B cell (primary cell): ENCODE measurements around the gene IER3. TPM values are rescaled to one million over a fixed set of nuclear protein-coding genes. Genes with fewer than 3 reads are reported as not detected.

ENCODE experiments used
- ATAC-seq: fragments of 200-7000 bp; cut with Tn5 transposase; one replicate; pipeline ENCODE4 v1.10.0; 2021; ENCODE audit warnings: low read depth, mild to moderate bottlenecking, moderate number of reproducible peaks, moderate library complexity
- CTCF ChIA-PET: fragments of 350-600 bp; sonication (Branson Sonifier 250); formaldehyde crosslinking; loops from one replicate; lab custom pipeline; 2021; ENCODE audit warnings: antibody characterized with exemption, inconsistent platforms; lab: Charles Lee
- POLR2A ChIA-PET: fragments of 350-600 bp; sonication (Branson Sonifier 250); formaldehyde crosslinking; loops from one replicate; lab custom pipeline; 2021; ENCODE audit warnings: antibody characterized with exemption; lab: Charles Lee
- DNase-seq: peaks from one replicate; pipeline ENCODE4 v3.0.0; 2013
- H2AFZ ChIP-seq: 2 replicates; pipeline ENCODE4 v1.6.1; 2012; ENCODE audit warnings: mild to moderate bottlenecking, low read depth, low read length; ENCODE audit not compliant: insufficient read depth, poor library complexity, severe bottlenecking
- H3K27ac ChIP-seq, 2 donors: 1 replicate in 1 of 2; 2 replicates in 1 of 2; pipeline ENCODE4 v1.5.1; 2012 to 2013; ENCODE audit warnings: low read length in 2 of 2, mild to moderate bottlenecking in 2 of 2, moderate library complexity in 1 of 2
- H3K27me3 ChIP-seq, 4 experiments: fragments of 200-600 bp in 1 of 4; sonication (generic) in 1 of 4; replicated peaks in 1 of 4; 1 replicate in 2 of 4; 2 replicates in 2 of 4; pipeline versions ENCODE4 v1.6.1 to v1.7.0; 2013 to 2016; ENCODE audit warnings: low read length in 3 of 4, mild to moderate bottlenecking in 2 of 4, mixed read lengths in 1 of 4, moderate library complexity in 1 of 4; ENCODE audit not compliant: insufficient read depth in 4 of 4, control insufficient read depth in 3 of 4; ENCODE audit errors: control extremely low read depth in 1 of 4
- H3K36me3 ChIP-seq, 2 experiments: replicated peaks in 1 of 2; 1 replicate in 1 of 2; 2 replicates in 1 of 2; pipeline versions ENCODE4 v1.6.1 to v1.7.1; 2013; ENCODE audit warnings: low read length in 1 of 2; ENCODE audit not compliant: insufficient read depth in 2 of 2, control insufficient read depth in 1 of 2; ENCODE audit errors: control extremely low read depth in 1 of 2, extremely low read depth in 1 of 2
- H3K4me1 ChIP-seq, 2 donors: fragments of 200-600 bp in 1 of 2; sonication (generic) in 1 of 2; 1 replicate in 1 of 2; 2 replicates in 1 of 2; pipeline versions ENCODE4 v1.5.1 to v1.6.1; 2013 to 2017; ENCODE audit warnings: low read length in 2 of 2; ENCODE audit not compliant: control insufficient read depth in 2 of 2, insufficient read depth in 2 of 2
- H3K4me2 ChIP-seq: replicated peaks from 2 replicates; pipeline ENCODE3; 2012; ENCODE audit warnings: mild to moderate bottlenecking, low read depth, low read length; ENCODE audit not compliant: poor library complexity, severe bottlenecking
- H3K4me3 ChIP-seq, 5 experiments: fragments of 200-600 bp in 1 of 5; sonication (generic) in 1 of 5; 1 replicate in 3 of 5; 2 replicates in 2 of 5; pipeline versions ENCODE4 v1.5.1 to v1.7.0; 2011 to 2016; ENCODE audit warnings: low read length in 4 of 5, mild to moderate bottlenecking in 4 of 5, low read depth in 2 of 5, control low read depth in 1 of 5, moderate library complexity in 1 of 5; ENCODE audit not compliant: insufficient read depth in 1 of 5; ENCODE audit errors: control extremely low read depth in 1 of 5, extremely low read depth in 1 of 5
- H3K79me2 ChIP-seq: fragments of 200-600 bp; sonication (generic); one replicate; pipeline ENCODE4 v1.6.0; 2016; ENCODE audit warnings: low read length; ENCODE audit not compliant: control insufficient read depth, insufficient read depth
- H3K9ac ChIP-seq: fragments of 200-600 bp; sonication (generic); 2 replicates; pipeline ENCODE4 v1.6.1; 2017; ENCODE audit warnings: mild to moderate bottlenecking, low read length, moderate library complexity
- H3K9me3 ChIP-seq, 3 donors: one replicate each; pipeline versions ENCODE4 v1.6.1 to v1.7.1; 2013; ENCODE audit warnings: low read length in 2 of 3; ENCODE audit not compliant: control insufficient read depth in 2 of 3, insufficient read depth in 1 of 3; ENCODE audit errors: control extremely low read depth in 1 of 3
- H4K20me1 ChIP-seq: 2 replicates; pipeline ENCODE4 v1.6.0; 2012; ENCODE audit warnings: mild to moderate bottlenecking, low read length; ENCODE audit not compliant: insufficient read depth, control insufficient read depth, poor library complexity, severe bottlenecking
- H3K27ac Mint-ChIP-seq: one replicate; pipeline ENCODE4 v1.8.0; 2021; ENCODE audit warnings: mixed read lengths
- H3K27me3 Mint-ChIP-seq: one replicate; pipeline ENCODE4 v1.8.0; 2021; ENCODE audit warnings: mixed read lengths
- H3K4me1 Mint-ChIP-seq: one replicate; pipeline ENCODE4 v1.8.0; 2021; ENCODE audit warnings: mixed read lengths
- H3K4me3 Mint-ChIP-seq: one replicate; pipeline ENCODE4 v1.8.0; 2021; ENCODE audit warnings: mixed read lengths
- H3K9me3 Mint-ChIP-seq: one replicate; pipeline ENCODE4 v1.8.0; 2022; ENCODE audit warnings: mixed read lengths; ENCODE audit not compliant: insufficient read depth
- CTCF ChIP-seq: fragments of 200-600 bp; IDR thresholded peaks from one replicate; pipeline ENCODE4 v1.8.0; 2022; ENCODE audit warnings: antibody characterized with exemption, mild to moderate bottlenecking
- EZH2 ChIP-seq: IDR thresholded peaks from 2 replicates; pipeline ENCODE4 v1.6.1; 2012; ENCODE audit warnings: borderline replicate concordance, low read depth, mild to moderate bottlenecking, moderate library complexity, low read length; ENCODE audit not compliant: insufficient read depth, poor library complexity, severe bottlenecking
- WGBS: methylation state at CpG from one replicate; pipeline ENCODE4 v1.1.5; 2013; ENCODE audit warnings: missing lambda C conversion rate; ENCODE audit not compliant: insufficient coverage; 5-methylcytosine and 5-hydroxymethylcytosine counted together
- intact Hi-C: fragments of 100-400 bp; cut with micrococcal nuclease; formaldehyde crosslinking; loops from one replicate; pipeline ENCODE4 v1.10.0; 2022
- polyA plus RNA-seq: library from polyadenylated mRNA; depleted of rRNA; stranded (reverse); fragments of >200 nt; gene quantifications from 2 replicates; pipeline ENCODE4 v1.2.3, GENCODE V29; 2012
- total RNA-seq, 2 donors: library from RNA; stranded (reverse); fragments of 120-200 nt in 1 of 2; gene quantifications; 1 replicate in 1 of 2; 2 replicates in 1 of 2; pipeline versions ENCODE4 v1.2.3 to v1.2.4, GENCODE V29; 2013 to 2022

Gene IER3
- total and polyA plus RNA-seq, 2 donors (not counting 1 experiment from before 2014, with no cell fraction given): 3.7 to 4.2 TPM

DNA sequence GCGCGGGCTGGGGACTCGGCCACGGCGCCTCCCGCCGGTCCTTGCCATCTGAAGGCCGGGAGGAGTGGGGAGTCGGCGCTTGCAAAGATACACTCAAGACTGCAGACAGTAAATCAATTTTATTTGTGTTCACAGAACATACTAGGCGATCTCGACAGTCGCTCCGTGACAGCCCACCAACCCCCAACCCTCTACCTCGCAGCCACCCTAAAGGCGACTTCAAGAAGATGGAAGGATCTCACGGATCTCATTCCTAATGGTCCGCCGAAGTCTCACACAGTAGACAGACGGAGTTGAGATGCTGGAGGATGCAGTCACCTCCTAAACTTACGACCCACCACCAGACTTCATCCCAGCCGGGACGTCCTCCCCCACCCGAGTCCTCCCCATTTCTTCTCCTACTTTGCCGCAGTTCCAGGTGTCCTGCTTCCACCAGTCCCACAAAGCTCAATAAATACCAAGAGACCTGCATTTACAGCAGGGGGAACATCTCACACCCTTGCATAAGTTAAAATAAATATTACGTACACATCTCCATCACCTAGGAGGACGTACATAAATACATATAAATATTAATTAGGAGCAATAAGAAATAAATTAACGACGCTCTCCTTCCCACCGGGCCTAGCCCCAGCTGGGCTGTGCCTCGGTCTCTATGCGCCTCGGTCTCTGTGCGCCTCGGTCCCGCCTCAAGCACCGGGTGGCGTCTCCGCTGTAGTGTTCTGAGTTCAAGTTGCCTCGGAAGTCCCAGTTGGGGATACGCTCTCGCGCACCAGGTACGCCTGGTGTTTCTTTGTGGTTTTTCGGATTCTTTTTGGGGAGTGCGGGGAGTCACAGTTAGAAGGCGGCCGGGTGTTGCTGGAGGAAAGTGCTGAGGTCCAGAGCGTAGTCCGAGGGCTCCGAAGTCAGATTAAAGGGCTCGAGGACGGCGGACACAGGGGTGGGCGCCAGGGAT, 971 bp downstream of the IER3 start:
- ChIA-PET POLR2A (no interaction called here), CTCF (interaction anchor here (1.0 to 4.4 kb wide), 10 partner anchors 9 to 336 kb away, joined by 3 to 23 read pairs (median 3); no protein-coding TSS in a partner anchor)
- Histone ChIP-seq H3K4me3 (peak overlapping the region; percentile 36 to 82 (median 63)), H3K4me1 (peaks cover 13 to 28% of the 10 kb centered on the region in 2 donors), H3K27ac (peak overlapping the region in 1 of 2 donors; percentile 61), H3K36me3 (peaks cover 0 to 9% of the 10 kb centered on the region in 2 experiments), H3K79me2 (peaks cover 4% of the 10 kb centered on the region), H3K27me3 (no peaks in the 10 kb centered on the region), H3K4me2 (peak overlapping the region; percentile 92), H3K9me3 (no peaks in the 10 kb centered on the region), H2AFZ (peak overlapping the region; percentile 80), H3K9ac (peak overlapping the region; percentile 70), H4K20me1 (no peaks in the 10 kb centered on the region)
- H3K4me3 Mint-ChIP-seq: peak overlapping the region; percentile 87
- peak overlapping the region; percentile 87 for H3K27ac Mint-ChIP-seq
- 2% methylated on average over 51 of the region's 55 CpGs for WGBS
- no peaks in the 10 kb centered on the region for H3K27me3 Mint-ChIP-seq
- peaks cover 42% of the 10 kb centered on the region for H3K4me1 Mint-ChIP-seq
- peak; percentile 54 for DNase-seq
- no peaks in the 10 kb centered on the region for H3K9me3 Mint-ChIP-seq
- TF ChIP-seq CTCF (no peak), EZH2 (no peak)
- ATAC-seq: no peak
- intact Hi-C loops: loop anchor here (2.0 to 10.0 kb wide), 6 partner anchors 51 to 343 kb away; partner anchors contain the start of genes ABCF1 and VARS2
